PFSK-1 (cell line): Measurements from ENCODE around the gene PEAR1.

Experiments used
- FOXP2 ChIP-seq: optimal IDR thresholded peaks from 2 replicates; pipeline ENCODE3; 2011; ENCODE audit warnings: borderline replicate concordance, control low read depth, inconsistent platforms; ENCODE audit not compliant: insufficient read depth; ENCODE audit errors: extremely low read length, extremely low read depth
- POLR2AphosphoS5 ChIP-seq: IDR thresholded peaks from 2 replicates; pipeline ENCODE4 v1.6.1; 2012; ENCODE audit warnings: low read depth, mild to moderate bottlenecking, control low read depth, low read length, moderate library complexity
- REST ChIP-seq, 2 experiments: IDR thresholded peaks; 2 replicates each; pipeline versions ENCODE4 v1.6.1 to v1.8.0; 2011 to 2012; ENCODE audit warnings: low read depth in 2 of 2, low read length in 2 of 2, control low read depth in 1 of 2, inconsistent platforms in 1 of 2, mild to moderate bottlenecking in 1 of 2, moderate library complexity in 1 of 2; ENCODE audit not compliant: insufficient read depth in 1 of 2
- SIN3A ChIP-seq: IDR thresholded peaks from 2 replicates; pipeline ENCODE4 v1.6.1; 2012; ENCODE audit warnings: mild to moderate bottlenecking, low read length, moderate library complexity, borderline replicate concordance; ENCODE audit not compliant: insufficient read depth
- TAF1 ChIP-seq: IDR thresholded peaks from 2 replicates; pipeline ENCODE4 v1.6.1; 2012; ENCODE audit warnings: low read length, control low read depth, borderline replicate concordance; ENCODE audit not compliant: insufficient read depth

DNA sequence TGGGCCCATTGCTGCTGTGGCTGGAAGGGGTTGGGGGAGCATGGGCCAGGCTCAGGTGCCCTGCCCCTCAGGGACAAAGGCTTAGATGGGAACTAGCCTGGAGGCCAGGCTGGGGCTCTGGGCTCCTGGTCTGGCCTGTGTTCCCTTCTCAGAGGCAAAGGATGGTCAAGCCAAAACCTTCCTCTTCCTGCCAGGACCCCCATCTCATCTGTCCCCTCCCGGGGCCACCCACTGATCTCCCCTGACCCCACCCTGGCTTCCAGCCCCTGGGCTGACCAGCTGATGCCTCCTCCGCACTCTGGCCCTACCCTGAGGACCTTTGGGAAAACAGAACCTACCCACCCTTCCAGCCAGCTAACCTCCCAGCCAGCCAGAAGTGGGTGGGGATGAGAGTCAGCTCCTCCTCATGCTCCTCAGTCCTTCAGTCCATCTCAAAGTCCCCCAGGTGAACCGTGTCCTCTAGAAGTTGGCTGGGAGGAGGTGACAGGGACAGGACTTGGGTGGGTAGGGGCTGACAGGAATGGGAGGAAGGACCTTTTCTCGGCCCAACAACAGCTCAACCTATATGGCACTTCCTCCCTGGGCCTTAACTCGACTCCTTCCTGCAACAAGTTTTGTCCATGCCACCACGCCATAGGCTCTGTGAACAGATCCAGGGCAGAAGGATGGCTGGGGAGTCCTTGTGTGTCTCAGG, 7.5 kb downstream of the PEAR1 start:
- TF ChIP-seq TAF1, result no peak
- no peak for TF ChIP-seq SIN3A
- no peak for TF ChIP-seq POLR2AphosphoS5
- no peak for TF ChIP-seq REST (IDR thresholded peaks at IDR 0.05; ENCODE audit: insufficient read depth in 1 of 2, low read depth in 2 of 2, low read length in 2 of 2)
- TF ChIP-seq FOXP2, result no peak
